ENCODE data around the gene ARHGEF37.

ARHGEF37 gene

DNA sequence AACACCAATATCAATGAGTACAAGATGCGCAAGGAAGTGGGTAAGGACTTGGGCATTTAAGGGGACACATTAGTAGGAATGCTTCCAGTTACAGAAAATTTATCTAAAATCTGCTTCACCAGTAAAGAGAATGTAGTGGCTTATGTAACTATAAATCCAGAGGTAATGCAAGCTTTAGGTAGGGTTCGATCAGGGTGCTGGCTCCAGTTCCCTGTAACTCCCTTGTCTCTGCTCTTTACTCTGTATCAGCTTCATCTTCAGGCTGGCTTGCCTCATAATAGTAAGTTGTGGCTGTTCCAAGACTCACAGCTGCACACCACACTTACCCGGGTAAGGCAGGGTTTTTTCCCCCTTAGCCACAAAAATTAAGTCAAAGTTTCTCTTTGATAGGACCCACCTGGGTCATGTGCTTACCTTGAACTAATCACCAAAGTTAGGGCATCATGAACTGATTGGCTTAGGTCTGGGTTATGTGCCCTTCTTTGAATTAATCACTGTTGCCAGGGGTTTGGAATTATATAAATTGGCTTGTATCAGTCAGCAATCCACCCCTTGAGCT, 35.5 kb downstream of the ARHGEF37 start:
- TF ChIP-seq RAD21 (IDR thresholded peaks at IDR 0.05; ENCODE audit: low read depth) (no peak), YY1 (IDR thresholded peaks at IDR 0.05; ENCODE audit: low read depth) (no peak), CEBPB (IDR thresholded peaks at IDR 0.05) (no peak), ZBTB7A (IDR thresholded peaks at IDR 0.05; ENCODE audit: low read depth) (no peak)

GRCh38 chr5:149617760-149618306, 36.5 kb downstream of the ARHGEF37 start:
- TF ChIP-seq TAF1 (IDR thresholded peaks at IDR 0.05; ENCODE audit: low read depth) (no peak), EP300 (IDR thresholded peaks at IDR 0.05; ENCODE audit: borderline replicate concordance) (peak; percentile 26; the same call in 1 of the 2 replicates)

DNA sequence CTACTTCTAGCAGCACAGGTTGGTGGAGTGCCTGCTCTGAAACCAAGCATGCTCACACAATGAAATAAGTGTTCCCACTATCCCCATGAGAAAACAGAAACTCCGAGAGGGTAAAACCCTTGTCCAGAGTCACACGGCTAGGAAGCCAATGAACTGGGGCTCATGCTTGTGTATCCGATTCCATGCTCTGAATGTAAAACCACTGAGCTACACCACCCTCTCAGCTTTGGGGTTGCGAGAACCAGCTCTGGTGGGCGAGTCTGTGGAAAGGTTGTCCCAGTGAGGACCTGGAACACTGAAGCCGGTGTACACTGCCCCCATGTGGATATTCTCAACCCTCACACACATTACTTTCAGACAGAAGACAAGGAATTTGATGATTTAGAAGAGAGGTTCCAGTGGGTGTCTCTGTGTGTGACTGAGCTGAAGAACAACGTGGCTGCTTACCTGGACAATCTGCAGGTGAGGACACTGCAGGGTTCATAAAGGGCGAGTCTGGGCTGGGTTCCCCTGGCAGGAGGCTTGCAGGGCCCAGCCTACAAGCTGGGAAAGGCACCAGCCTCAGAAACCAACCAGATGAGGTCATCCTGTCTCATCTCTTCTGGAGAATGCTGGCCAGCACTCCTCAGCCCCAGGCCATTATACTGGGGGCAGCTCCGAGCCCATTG, 37.4 kb downstream of the ARHGEF37 start:
- TF ChIP-seq RAD21 (IDR thresholded peaks at IDR 0.05; ENCODE audit: low read depth) (peak; percentile 92), EP300 (IDR thresholded peaks at IDR 0.05; ENCODE audit: borderline replicate concordance) (no peak)

GRCh38 chr5:149621415-149622098, 40.3 kb downstream of the ARHGEF37 start:
- TF ChIP-seq RAD21 (IDR thresholded peaks at IDR 0.05; ENCODE audit: low read depth) (no peak), CEBPB (IDR thresholded peaks at IDR 0.05) (no peak)

DNA sequence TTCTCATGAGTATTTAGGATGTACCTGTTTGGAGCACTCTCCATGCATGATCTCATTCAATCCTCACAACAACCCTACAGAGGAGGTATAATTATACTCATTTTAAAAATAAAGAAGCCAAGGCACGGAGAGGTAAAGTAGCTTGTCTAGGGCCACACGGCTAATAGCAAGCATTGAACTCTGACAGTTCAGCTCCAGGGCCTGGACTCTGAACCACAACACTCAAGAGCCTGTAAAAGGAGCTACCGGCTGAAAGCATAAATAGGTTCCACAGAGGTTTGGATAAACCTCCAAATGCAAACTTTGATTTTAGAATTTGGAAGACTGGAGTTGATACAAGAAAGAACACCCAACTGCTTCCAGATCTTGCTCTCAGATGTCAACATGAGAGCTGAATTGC, 41.2 kb downstream of the ARHGEF37 start:
- TF ChIP-seq TEAD4 (IDR thresholded peaks at IDR 0.05) (no peak), RAD21 (IDR thresholded peaks at IDR 0.05; ENCODE audit: low read depth) (no peak), CREB1 (IDR thresholded peaks at IDR 0.05; ENCODE audit: low read depth) (no peak), EGR1 (IDR thresholded peaks at IDR 0.05) (no peak), TCF12 (IDR thresholded peaks at IDR 0.05; ENCODE audit: low read depth) (no peak), MAX (IDR thresholded peaks at IDR 0.05) (no peak), CEBPB (IDR thresholded peaks at IDR 0.05) (no peak), ZBTB7A (IDR thresholded peaks at IDR 0.05; ENCODE audit: low read depth) (no peak), YY1 (IDR thresholded peaks at IDR 0.05; ENCODE audit: low read depth) (no peak), USF1 (IDR thresholded peaks at IDR 0.05) (no peak), TAF1 (IDR thresholded peaks at IDR 0.05; ENCODE audit: low read depth) (no peak), NFIC (IDR thresholded peaks at IDR 0.05) (no peak), FOXM1 (IDR thresholded peaks at IDR 0.05; ENCODE audit: borderline replicate concordance, low read depth) (no peak), EP300 (IDR thresholded peaks at IDR 0.05; ENCODE audit: borderline replicate concordance) (no peak)
- TF ChIP-seq, protein P1, sequence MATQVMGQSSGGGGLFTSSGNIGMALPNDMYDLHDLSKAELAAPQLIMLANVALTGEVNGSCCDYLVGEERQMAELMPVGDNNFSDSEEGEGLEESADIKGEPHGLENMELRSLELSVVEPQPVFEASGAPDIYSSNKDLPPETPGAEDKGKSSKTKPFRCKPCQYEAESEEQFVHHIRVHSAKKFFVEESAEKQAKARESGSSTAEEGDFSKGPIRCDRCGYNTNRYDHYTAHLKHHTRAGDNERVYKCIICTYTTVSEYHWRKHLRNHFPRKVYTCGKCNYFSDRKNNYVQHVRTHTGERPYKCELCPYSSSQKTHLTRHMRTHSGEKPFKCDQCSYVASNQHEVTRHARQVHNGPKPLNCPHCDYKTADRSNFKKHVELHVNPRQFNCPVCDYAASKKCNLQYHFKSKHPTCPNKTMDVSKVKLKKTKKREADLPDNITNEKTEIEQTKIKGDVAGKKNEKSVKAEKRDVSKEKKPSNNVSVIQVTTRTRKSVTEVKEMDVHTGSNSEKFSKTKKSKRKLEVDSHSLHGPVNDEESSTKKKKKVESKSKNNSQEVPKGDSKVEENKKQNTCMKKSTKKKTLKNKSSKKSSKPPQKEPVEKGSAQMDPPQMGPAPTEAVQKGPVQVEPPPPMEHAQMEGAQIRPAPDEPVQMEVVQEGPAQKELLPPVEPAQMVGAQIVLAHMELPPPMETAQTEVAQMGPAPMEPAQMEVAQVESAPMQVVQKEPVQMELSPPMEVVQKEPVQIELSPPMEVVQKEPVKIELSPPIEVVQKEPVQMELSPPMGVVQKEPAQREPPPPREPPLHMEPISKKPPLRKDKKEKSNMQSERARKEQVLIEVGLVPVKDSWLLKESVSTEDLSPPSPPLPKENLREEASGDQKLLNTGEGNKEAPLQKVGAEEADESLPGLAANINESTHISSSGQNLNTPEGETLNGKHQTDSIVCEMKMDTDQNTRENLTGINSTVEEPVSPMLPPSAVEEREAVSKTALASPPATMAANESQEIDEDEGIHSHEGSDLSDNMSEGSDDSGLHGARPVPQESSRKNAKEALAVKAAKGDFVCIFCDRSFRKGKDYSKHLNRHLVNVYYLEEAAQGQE (IDR thresholded peaks at IDR 0.05; ENCODE audit: low read depth) = no peak

DNA sequence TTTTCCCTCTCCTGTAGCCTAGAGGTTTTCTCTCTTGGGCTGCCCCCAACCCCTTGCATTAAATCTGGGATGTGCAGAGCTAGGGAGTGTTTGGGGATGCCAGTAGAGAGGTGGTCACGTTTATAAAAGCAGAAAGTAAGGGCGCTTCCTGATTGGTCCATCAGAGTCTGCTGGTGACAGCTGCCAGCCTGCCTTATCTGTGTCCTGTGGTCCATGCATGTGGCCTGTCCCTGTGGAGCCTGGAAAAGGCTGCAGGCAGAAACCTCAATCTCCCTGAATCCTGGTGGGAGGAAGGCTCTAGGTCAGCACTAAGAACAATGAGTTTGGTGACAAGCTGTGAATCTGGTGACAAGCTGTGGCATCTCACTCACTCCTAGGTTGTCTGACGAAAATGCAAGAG, 42.2 kb downstream of the ARHGEF37 start:
- TF ChIP-seq CEBPB (IDR thresholded peaks at IDR 0.05) (no peak), EP300 (IDR thresholded peaks at IDR 0.05; ENCODE audit: borderline replicate concordance) (no peak)
- TF ChIP-seq, protein P1 (IDR thresholded peaks at IDR 0.05; ENCODE audit: low read depth) = no peak

GRCh38 chr5:149627070-149627469, 45.8 kb downstream of the ARHGEF37 start:
- TF ChIP-seq TAF1 (IDR thresholded peaks at IDR 0.05; ENCODE audit: low read depth) (no peak), EGR1 (IDR thresholded peaks at IDR 0.05) (no peak), USF1 (IDR thresholded peaks at IDR 0.05) (no peak), FOXM1 (IDR thresholded peaks at IDR 0.05; ENCODE audit: borderline replicate concordance, low read depth) (no peak), RAD21 (IDR thresholded peaks at IDR 0.05; ENCODE audit: low read depth) (no peak), CEBPB (IDR thresholded peaks at IDR 0.05) (no peak), EP300 (IDR thresholded peaks at IDR 0.05; ENCODE audit: borderline replicate concordance) (no peak), TCF12 (IDR thresholded peaks at IDR 0.05; ENCODE audit: low read depth) (no peak), ZBTB7A (IDR thresholded peaks at IDR 0.05; ENCODE audit: low read depth) (no peak), TEAD4 (IDR thresholded peaks at IDR 0.05) (no peak), NFIC (IDR thresholded peaks at IDR 0.05) (no peak)
- TF ChIP-seq, protein P1 (IDR thresholded peaks at IDR 0.05; ENCODE audit: low read depth) = no peak

All from Ishikawa (cell line).